Naive thymus-derived CD8-positive, alpha-beta T cell (primary cell): ENCODE measurements around the gene LTBP1. TPM values are rescaled to one million over a fixed set of nuclear protein-coding genes. Genes with fewer than 3 reads are reported as not detected.
"Not testable (repeated sequence)": the region's sequence is repeated elsewhere in the genome, so short reads cannot be mapped to it uniquely, and the experiment has no call there.

Experiments
- ATAC-seq, 2 donors: fragments of 150-1000 bp; cut with Tn5 transposase in 1 of 2; sonication (Bioruptor Pico), chemical (Tn5 transposase) in 1 of 2; 1 replicate in 1 of 2; 2 replicates in 1 of 2; pipeline ENCODE4 v1.10.0; 2021; ENCODE audit warnings: mild to moderate bottlenecking in 2 of 2, moderate library complexity in 2 of 2
- POLR2A ChIA-PET: fragments of 350-600 bp; sonication (Branson Sonifier 250); formaldehyde crosslinking; loops from one replicate; lab custom pipeline; 2021; ENCODE audit warnings: antibody characterized with exemption; lab: Charles Lee
- DNase-seq, 10 donors: peaks; one replicate each; pipeline versions ENCODE4 v3.0.0 to v3.0.0-alpha.2; 2020 to 2022
- H3K27ac Mint-ChIP-seq, 10 donors: one replicate each; pipeline ENCODE4 v1.8.0; 2020 to 2022; ENCODE audit warnings: mild to moderate bottlenecking in 10 of 10, mixed read lengths in 10 of 10, moderate library complexity in 4 of 10, inconsistent platforms in 1 of 10
- H3K27me3 Mint-ChIP-seq, 5 donors: one replicate each; pipeline ENCODE4 v1.8.0; 2021 to 2022; ENCODE audit warnings: mixed read lengths in 5 of 5
- H3K36me3 Mint-ChIP-seq, 3 donors: one replicate each; pipeline ENCODE4 v1.8.0; 2020 to 2022; ENCODE audit warnings: mixed read lengths in 3 of 3, mild to moderate bottlenecking in 2 of 3, inconsistent platforms in 1 of 3
- H3K4me1 Mint-ChIP-seq, 4 donors: one replicate each; pipeline ENCODE4 v1.8.0; 2021 to 2022; ENCODE audit warnings: mixed read lengths in 4 of 4
- H3K4me3 Mint-ChIP-seq, 10 donors: one replicate each; pipeline ENCODE4 v1.8.0; 2020 to 2022; ENCODE audit warnings: mild to moderate bottlenecking in 10 of 10, mixed read lengths in 10 of 10, moderate library complexity in 6 of 10, inconsistent platforms in 1 of 10
- H3K9me3 Mint-ChIP-seq, 9 donors: one replicate each; pipeline ENCODE4 v1.8.0; 2020 to 2022; ENCODE audit warnings: mixed read lengths in 9 of 9, mild to moderate bottlenecking in 3 of 9, inconsistent platforms in 1 of 9, moderate library complexity in 1 of 9
- polyA plus RNA-seq, 3 donors: library from polyadenylated mRNA; unstranded; fragments of 300-500 nt; fragmentation: Illumina TruSeq; gene quantifications; one replicate each; pipeline ENCODE4 v1.2.3, GENCODE V29; 2021
- total RNA-seq, 8 experiments: library from RNA in 2 of 8; stranded (reverse) in 2 of 8; gene quantifications; one replicate each; pipeline ENCODE4 v1.2.3 and lab custom pipeline; 2021 to 2026

LTBP1 gene
- total and polyA plus RNA-seq, 5 experiments from 2014 or later = 0.02 TPM; not detected in 4

- POLR2A ChIA-PET = no interaction called here
- Mint-ChIP-seq H3K27ac (no peak overlapping the region), H3K36me3 (peaks cover 0 to 9% (median 9%) of the 10 kb centered on the region in 3 donors), H3K9me3 (peaks cover 5 to 22% (median 15%) of the 10 kb centered on the region in 9 donors), H3K4me3 (no peak overlapping the region), H3K4me1 (no peaks in the 10 kb centered on the region), H3K27me3 (peaks cover 0 to 3% (median 2%) of the 10 kb centered on the region in 5 donors)
- ATAC-seq = no peak
- no peak for DNase-seq
These were observed 408.2 kb downstream of the LTBP1 start for GRCh38 chr2:33354981-33355380.

- H3K27ac Mint-ChIP-seq = no peak overlapping the region
- no peak overlapping the region for H3K4me3 Mint-ChIP-seq
- DNase-seq (no peak), ATAC-seq (no peak)
- peaks cover 0 to 2% (median 0%) of the 10 kb centered on the region in 5 donors for H3K27me3 Mint-ChIP-seq
- H3K9me3 Mint-ChIP-seq = peaks cover 5 to 22% (median 15%) of the 10 kb centered on the region in 9 donors
- no peaks in the 10 kb centered on the region for H3K4me1 Mint-ChIP-seq
- POLR2A ChIA-PET = no interaction called here
- H3K36me3 Mint-ChIP-seq = peaks cover 0 to 9% (median 9%) of the 10 kb centered on the region in 3 donors
These were observed 412.1 kb downstream of the LTBP1 start for GRCh38 chr2:33358878-33359277.

- no peak overlapping the region for H3K4me3 Mint-ChIP-seq
- ATAC-seq = no peak
- no peaks in the 10 kb centered on the region for H3K9me3 Mint-ChIP-seq
These were observed 416.9 kb downstream of the LTBP1 start for GRCh38 chr2:33363325-33364298.

DNA sequence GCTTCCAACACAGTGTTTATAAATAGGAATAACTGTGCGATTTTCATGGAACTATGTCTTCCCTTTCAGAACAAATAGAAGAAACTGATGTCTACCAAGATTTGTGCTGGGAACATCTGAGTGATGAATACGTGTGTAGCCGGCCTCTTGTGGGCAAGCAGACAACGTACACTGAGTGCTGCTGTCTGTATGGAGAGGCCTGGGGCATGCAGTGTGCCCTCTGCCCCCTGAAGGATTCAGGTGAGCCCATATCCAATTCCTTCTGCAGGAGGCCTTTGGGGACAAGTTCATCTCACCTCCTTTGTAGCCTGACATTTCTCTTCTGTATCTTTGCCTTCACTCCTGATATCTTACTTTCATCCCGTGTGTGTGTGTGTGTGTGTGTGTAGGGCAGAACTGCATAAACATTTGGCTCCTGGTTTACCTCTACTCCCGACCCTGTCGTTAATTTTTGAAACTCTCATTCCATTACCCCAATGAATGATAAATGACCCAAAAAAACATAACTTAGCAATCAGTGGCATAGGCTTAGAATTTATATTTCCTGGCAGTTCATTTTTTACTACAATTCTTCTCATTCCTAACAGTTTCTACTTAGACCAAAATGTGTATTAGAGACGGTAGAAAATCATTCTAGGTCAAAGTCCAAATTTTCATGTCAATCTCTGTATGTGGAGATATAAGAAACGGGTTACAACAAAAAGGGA lies 418.7 kb downstream of the LTBP1 start:
- POLR2A ChIA-PET = no interaction called here
- Mint-ChIP-seq H3K4me1 (no peaks in the 10 kb centered on the region), H3K27ac (no peak overlapping the region), H3K36me3 (no peaks in the 10 kb centered on the region), H3K9me3 (no peaks in the 10 kb centered on the region), H3K4me3 (no peak overlapping the region), H3K27me3 (peaks cover 0 to 7% (median 1%) of the 10 kb centered on the region in 5 donors)
- DNase-seq = no peak
- no peak for ATAC-seq

More at GRCh38 chr2:33363325-33364298, 416.9 kb downstream of the LTBP1 start:
- no peaks in the 10 kb centered on the region for H3K36me3 Mint-ChIP-seq
- no peak for DNase-seq
- H3K4me1 Mint-ChIP-seq = no peaks in the 10 kb centered on the region
- H3K27ac Mint-ChIP-seq = no peak overlapping the region
- peaks cover 0 to 7% (median 1%) of the 10 kb centered on the region in 5 donors for H3K27me3 Mint-ChIP-seq
- POLR2A ChIA-PET = no interaction called here

GRCh38 chr2:33366473-33366872 lies 419.7 kb downstream of the LTBP1 start:
- Mint-ChIP-seq H3K27ac (no peak overlapping the region), H3K36me3 (no peaks in the 10 kb centered on the region), H3K27me3 (peaks cover 0 to 7% (median 1%) of the 10 kb centered on the region in 5 donors), H3K4me1 (no peaks in the 10 kb centered on the region), H3K9me3 (no peaks in the 10 kb centered on the region), H3K4me3 (no peak overlapping the region)
- POLR2A ChIA-PET = no interaction called here
- DNase-seq (no peak), ATAC-seq (no peak)

- ATAC-seq, H3K9me3 Mint-ChIP-seq, H3K27me3 Mint-ChIP-seq, DNase-seq, POLR2A ChIA-PET, H3K4me1 Mint-ChIP-seq, H3K27ac Mint-ChIP-seq, H3K4me3 Mint-ChIP-seq, H3K36me3 Mint-ChIP-seq: not testable (repeated sequence)
These were observed 421.8 kb downstream of the LTBP1 start for GRCh38 chr2:33368524-33368923.

DNA sequence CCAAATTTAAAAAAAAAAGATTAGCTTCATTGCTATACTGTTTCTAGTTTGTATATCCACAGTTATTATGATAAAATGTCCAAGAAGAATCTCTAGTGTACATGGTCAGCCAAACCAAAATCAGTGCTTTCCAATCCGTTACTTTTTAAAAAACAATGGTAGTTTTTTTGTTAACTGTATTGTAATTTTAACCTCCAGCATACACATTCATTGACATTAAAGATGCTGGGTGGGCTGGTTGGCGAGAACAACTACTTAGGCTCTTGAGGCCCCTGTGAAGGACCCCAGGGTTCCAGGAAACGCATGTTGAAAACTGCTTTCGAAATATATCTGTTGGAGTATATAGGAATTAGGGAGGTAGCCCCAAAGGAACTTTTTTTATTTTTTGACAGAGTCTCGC lies 422.4 kb downstream of the LTBP1 start:
- no peak for ATAC-seq
- peaks cover 0 to 7% (median 1%) of the 10 kb centered on the region in 5 donors for H3K27me3 Mint-ChIP-seq
- POLR2A ChIA-PET = no interaction called here
- H3K4me1 Mint-ChIP-seq = no peaks in the 10 kb centered on the region
- DNase-seq = no peak
- no peak overlapping the region for H3K4me3 Mint-ChIP-seq
- no peaks in the 10 kb centered on the region for H3K9me3 Mint-ChIP-seq
- no peaks in the 10 kb centered on the region for H3K36me3 Mint-ChIP-seq
- no peak overlapping the region for H3K27ac Mint-ChIP-seq

DNA sequence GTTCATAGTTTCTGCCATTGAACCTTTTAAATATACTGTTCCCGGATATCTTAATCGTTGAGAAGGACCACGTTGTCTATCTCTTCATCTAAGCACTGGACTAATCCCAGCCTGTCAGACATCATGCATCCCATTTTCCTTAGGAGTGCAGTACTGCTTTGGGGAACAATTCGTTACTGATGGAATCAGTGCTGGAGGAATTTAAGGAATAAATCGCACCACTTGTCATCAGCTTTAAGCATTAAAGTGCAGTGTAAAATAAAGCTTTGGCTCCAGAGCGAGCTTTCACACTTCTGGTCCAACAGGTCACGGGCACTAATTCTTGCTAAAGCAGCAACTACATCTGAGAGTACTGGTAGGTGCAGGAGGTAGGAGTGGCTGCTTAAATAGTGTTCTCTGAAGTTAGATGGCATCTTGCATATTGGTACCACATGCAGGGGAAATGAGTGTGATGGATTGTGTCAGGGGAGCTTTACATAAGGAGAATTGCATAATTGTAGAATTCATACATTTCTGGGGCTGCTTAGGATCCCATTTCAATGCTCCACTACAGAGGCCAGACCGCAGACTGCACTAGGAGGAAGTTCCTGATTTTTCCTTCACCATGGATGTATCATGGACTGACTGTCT lies 424.0 kb downstream of the LTBP1 start:
- no peak overlapping the region for H3K27ac Mint-ChIP-seq
- H3K27me3 Mint-ChIP-seq = no peaks in the 10 kb centered on the region
- H3K4me3 Mint-ChIP-seq = no peak overlapping the region
- H3K36me3 Mint-ChIP-seq = no peaks in the 10 kb centered on the region
- POLR2A ChIA-PET = no interaction called here
- H3K4me1 Mint-ChIP-seq = no peaks in the 10 kb centered on the region
- H3K9me3 Mint-ChIP-seq = no peaks in the 10 kb centered on the region
- ATAC-seq (no peak), DNase-seq (no peak)

GRCh38 chr2:33371304-33372090 lies 424.7 kb downstream of the LTBP1 start:
- POLR2A ChIA-PET = no interaction called here
- no peak overlapping the region for H3K4me3 Mint-ChIP-seq

DNA sequence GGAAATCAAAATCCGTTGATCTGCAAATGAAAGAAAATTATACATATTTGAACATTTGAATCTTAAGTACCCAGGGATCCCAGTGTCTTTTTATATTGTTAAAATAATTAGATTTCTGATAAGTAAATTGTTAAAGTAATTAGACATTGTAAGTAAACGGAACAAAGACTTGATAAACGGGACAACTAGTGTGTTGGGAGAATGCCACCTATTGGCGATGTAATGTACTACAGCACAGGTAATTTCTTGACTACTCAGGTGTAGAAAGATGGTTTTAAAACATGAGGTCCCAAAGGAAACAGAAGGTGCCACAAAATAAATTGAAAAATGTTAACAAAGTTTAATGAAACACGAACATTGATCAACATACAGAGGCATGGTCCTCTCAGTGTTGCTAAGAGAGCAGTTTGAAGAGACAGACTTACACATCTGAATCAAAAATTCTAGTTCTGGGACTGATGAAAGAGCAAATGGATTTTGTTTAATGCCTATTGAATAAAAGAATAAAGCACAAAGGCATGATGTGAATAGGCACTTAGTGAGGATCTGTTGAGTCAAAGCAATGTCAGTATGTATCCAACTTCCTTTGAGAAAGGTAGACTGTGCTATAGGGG lies 426.3 kb downstream of the LTBP1 start:
- H3K4me1 Mint-ChIP-seq = no peaks in the 10 kb centered on the region
- ATAC-seq = no peak

More at GRCh38 chr2:33371304-33372090, 424.7 kb downstream of the LTBP1 start:
- Mint-ChIP-seq H3K27ac (no peak overlapping the region), H3K9me3 (no peaks in the 10 kb centered on the region), H3K27me3 (no peaks in the 10 kb centered on the region), H3K4me1 (no peaks in the 10 kb centered on the region), H3K36me3 (no peaks in the 10 kb centered on the region)
- ATAC-seq (no peak), DNase-seq (no peak)

GRCh38 chr2:33373986-33374385 lies 427.2 kb downstream of the LTBP1 start:
- Mint-ChIP-seq H3K4me3 (no peak overlapping the region), H3K36me3 (no peaks in the 10 kb centered on the region), H3K27ac (no peak overlapping the region), H3K4me1 (no peaks in the 10 kb centered on the region), H3K27me3 (no peaks in the 10 kb centered on the region), H3K9me3 (no peaks in the 10 kb centered on the region)
- POLR2A ChIA-PET = no interaction called here
- no peak for DNase-seq
- no peak for ATAC-seq

More for the DNA sequence above, 426.3 kb downstream of the LTBP1 start:
- H3K4me3 Mint-ChIP-seq = no peak overlapping the region
- POLR2A ChIA-PET = no interaction called here
- no peak overlapping the region for H3K27ac Mint-ChIP-seq
- H3K9me3 Mint-ChIP-seq = no peaks in the 10 kb centered on the region
- peak in 4 of 10 donors; percentile 16 to 44 (median 37) for DNase-seq
- H3K27me3 Mint-ChIP-seq = no peaks in the 10 kb centered on the region
- H3K36me3 Mint-ChIP-seq = no peaks in the 10 kb centered on the region

GRCh38 chr2:33375054-33375453 lies 428.3 kb downstream of the LTBP1 start:
- DNase-seq = no peak
- POLR2A ChIA-PET = no interaction called here

More at GRCh38 chr2:33375054-33375453, 428.3 kb downstream of the LTBP1 start:
- H3K4me3 Mint-ChIP-seq = no peak overlapping the region
- ATAC-seq = no peak
- H3K36me3 Mint-ChIP-seq = no peaks in the 10 kb centered on the region
- H3K4me1 Mint-ChIP-seq = no peaks in the 10 kb centered on the region
- H3K9me3 Mint-ChIP-seq = no peaks in the 10 kb centered on the region
- H3K27ac Mint-ChIP-seq = no peak overlapping the region
- H3K27me3 Mint-ChIP-seq = no peaks in the 10 kb centered on the region
